Spleen (tissue), 11 donors: ENCODE measurements around the gene SLC38A3. TPM values are rescaled to one million over a fixed set of nuclear protein-coding genes. Genes with fewer than 3 reads are reported as not detected.
"Not testable (repeated sequence)": the region's sequence is repeated elsewhere in the genome, so short reads cannot be mapped to it uniquely, and the experiment has no call there.

Experiments
- DNase-seq: peaks from one replicate; pipeline ENCODE4 v3.0.0-alpha.2; 2020
- H3K27ac ChIP-seq, 8 donors: fragments of 200-600 bp; sonication (generic) in 7 of 8; 1 replicate in 4 of 8; 2 replicates in 4 of 8; pipeline versions ENCODE4 v1.5.0 to v1.8.0; 2016 to 2021; ENCODE audit warnings: inconsistent platforms in 4 of 8, mild to moderate bottlenecking in 4 of 8, moderate library complexity in 1 of 8
- H3K27me3 ChIP-seq, 7 donors: fragments of 200-600 bp; sonication (generic) in 6 of 7; replicated peaks in 1 of 7; 1 replicate in 4 of 7; 2 replicates in 3 of 7; pipeline versions ENCODE4 v1.5.0 to v1.8.0; 2016 to 2021; ENCODE audit warnings: inconsistent platforms in 3 of 7, mild to moderate bottlenecking in 1 of 7
- H3K36me3 ChIP-seq, 6 donors: fragments of 200-600 bp; sonication (generic) in 5 of 6; 1 replicate in 4 of 6; 2 replicates in 2 of 6; pipeline versions ENCODE4 v1.5.0 to v1.8.0; 2016 to 2021; ENCODE audit warnings: inconsistent platforms in 2 of 6
- H3K4me1 ChIP-seq, 6 donors: fragments of 200-600 bp; sonication (generic) in 5 of 6; 1 replicate in 3 of 6; 2 replicates in 3 of 6; pipeline versions ENCODE4 v1.5.0 to v1.8.0; 2016 to 2021; ENCODE audit warnings: inconsistent platforms in 3 of 6
- H3K4me3 ChIP-seq, 8 donors: fragments of 200-600 bp; sonication (generic) in 7 of 8; 1 replicate in 4 of 8; 2 replicates in 4 of 8; pipeline versions ENCODE4 v1.5.0 to v1.8.0; 2016 to 2021; ENCODE audit warnings: inconsistent platforms in 4 of 8, mild to moderate bottlenecking in 4 of 8, moderate library complexity in 2 of 8
- H3K9me3 ChIP-seq, 8 donors: fragments of 200-600 bp; sonication (generic) in 7 of 8; 1 replicate in 4 of 8; 2 replicates in 4 of 8; pipeline versions ENCODE4 v1.5.0 to v1.8.0; 2016 to 2021; ENCODE audit warnings: inconsistent platforms in 4 of 8
- CTCF ChIP-seq, 11 experiments: fragments of 200-600 bp in 7 of 11; fragments of 450-650 bp in 4 of 11; sonication (generic) in 4 of 11; IDR thresholded peaks in 8 of 11; conservative IDR thresholded peaks in 3 of 11; 1 replicate in 7 of 11; 2 replicates in 4 of 11; pipeline versions ENCODE4 v1.4.0 to v1.8.0; 2016 to 2021; ENCODE audit warnings: antibody characterized with exemption in 11 of 11, inconsistent platforms in 4 of 11, mild to moderate bottlenecking in 1 of 11
- POLR2A ChIP-seq, 3 donors: fragments of 450-650 bp; IDR thresholded peaks; one replicate each; pipeline ENCODE4 v1.5.1; 2017; ENCODE audit warnings: antibody characterized with exemption in 3 of 3, mild to moderate bottlenecking in 1 of 3
- POLR2AphosphoS5 ChIP-seq, 3 donors: sonication (generic); formaldehyde crosslinking; IDR thresholded peaks; one replicate each; pipeline ENCODE4 v1.5.1; 2017; ENCODE audit warnings: antibody characterized with exemption in 3 of 3
- WGBS, 5 donors: extraction: QIAGEN DNeasy Blood & Tissue Kit in 3 of 5; methylation state at CpG; one replicate each; pipeline versions ENCODE4 v1.1.5 to v1.1.7; 2013 to 2018; 5-methylcytosine and 5-hydroxymethylcytosine counted together
- intact Hi-C: fragments of 100-400 bp; cut with DNase I; formaldehyde crosslinking; loops from one replicate; pipeline ENCODE4 v1.15.0; 2023; ENCODE audit warnings: low total_unique reads
- polyA plus RNA-seq, 3 donors: library from polyadenylated mRNA; stranded (reverse); fragments of 200-250 nt; gene quantifications; one replicate each; pipeline ENCODE4 v1.2.1, GENCODE V29; 2013
- total RNA-seq, 7 donors: library from RNA; depleted of rRNA in 3 of 7; stranded (reverse); fragments of >200 nt in 3 of 7; fragmentation: NEBNext Ultra II Directional in 4 of 7; extraction: Animal tissue kit (Norgen Biotek cat#: 25700) in 4 of 7; gene quantifications; one replicate each; pipeline versions ENCODE4 v1.1.0 to v1.2.1, GENCODE V29; 2016 to 2021
- donor health status: healthy with polysubstance abuse.
- donor health status: DM: no; HTN: no; CAD: no; lungs with moderate emphysema.
- donor health status: DM: no; HTN: no; CAD: no.
- donor health status: Bipolar disorder and iron deficiency.
- donor health status: healthy.
- donor health status: DM: no; HTN: no; CAD: no.
- donor health status: DM: yes; HTN: yes; CAD: no.

SLC38A3 gene
- total and polyA plus RNA-seq, 10 donors, result 0.02 to 0.07 TPM; not detected in 8

GRCh38 chr3:50242381-50242770, 37.3 kb downstream of the SLC38A3 start:
- Histone ChIP-seq H3K9me3 (no peaks in the 10 kb centered on the region), H3K27ac (peak overlapping the region; percentile 88 to 99 (median 96)), H3K27me3 (no peaks in the 10 kb centered on the region), H3K36me3 (peaks cover 0 to 68% (median 18%) of the 10 kb centered on the region in 6 donors), H3K4me1 (peaks cover 92 to 96% (median 94%) of the 10 kb centered on the region in 6 donors), H3K4me3 (peak overlapping the region in 4 of 8 donors; percentile 8 to 60 (median 24))
- TF ChIP-seq CTCF (IDR thresholded peaks at IDR 0.05 in 8 of 11, conservative IDR thresholded peaks at IDR 0.05 in 3 of 11) (no peak), POLR2AphosphoS5 (IDR thresholded peaks at IDR 0.05) (no peak), POLR2A (IDR thresholded peaks at IDR 0.05) (no peak)
- intact Hi-C loops, result no loop called here
- DNase-seq, result no peak
- WGBS, 5 donors, result 3 to 24% (median 15%) methylated on average over 3 of the region's 3 CpGs

GRCh38 chr3:50242851-50243542, 37.9 kb downstream of the SLC38A3 start:
- Histone ChIP-seq H3K4me1 (peaks cover 98 to 100% (median 100%) of the 10 kb centered on the region in 6 donors), H3K4me3 (peak overlapping the region in 5 of 8 donors; percentile 4 to 60 (median 23)), H3K36me3 (peaks cover 0 to 74% (median 20%) of the 10 kb centered on the region in 6 donors), H3K27me3 (no peaks in the 10 kb centered on the region), H3K9me3 (no peaks in the 10 kb centered on the region), H3K27ac (peak overlapping the region; percentile 88 to 99 (median 96))
- DNase-seq, result peak; percentile 97
- 5 to 14% (median 6%) methylated on average over 6 to 14 of the region's 14 CpGs for WGBS, 5 donors
- intact Hi-C loops, result no loop called here
- TF ChIP-seq POLR2AphosphoS5 (IDR thresholded peaks at IDR 0.05) (peak; percentile 70 to 81 (median 80)), POLR2A (IDR thresholded peaks at IDR 0.05) (no peak), CTCF (IDR thresholded peaks at IDR 0.05 in 8 of 11, conservative IDR thresholded peaks at IDR 0.05 in 3 of 11) (peak in 8 of 11 experiments; percentile 23 to 80 (median 56))

DNA sequence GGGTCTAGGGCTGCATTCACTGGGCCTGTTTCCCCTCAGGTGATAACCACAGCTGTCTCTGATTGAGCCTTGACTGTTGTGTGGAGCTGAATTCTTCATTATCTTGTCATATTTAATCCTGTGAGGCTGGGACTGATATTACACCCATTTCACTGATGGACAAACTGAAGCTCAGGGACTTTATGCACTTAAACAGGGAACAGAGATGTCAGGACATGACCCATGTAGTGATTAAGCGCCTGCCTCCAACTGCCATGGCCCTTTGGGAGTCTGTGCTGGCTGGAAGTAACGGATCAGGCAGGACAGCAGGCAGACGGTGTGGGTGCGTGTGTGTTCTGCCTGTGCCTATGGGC, 38.4 kb downstream of the SLC38A3 start:
- WGBS, 5 donors, result 70 to 81% (median 79%) methylated on average over 4 of the region's 4 CpGs
- TF ChIP-seq CTCF (IDR thresholded peaks at IDR 0.05 in 8 of 11, conservative IDR thresholded peaks at IDR 0.05 in 3 of 11) (no peak), POLR2A (IDR thresholded peaks at IDR 0.05) (no peak), POLR2AphosphoS5 (IDR thresholded peaks at IDR 0.05) (no peak)
- peaks cover 0 to 77% (median 22%) of the 10 kb centered on the region in 6 donors for H3K36me3 ChIP-seq
- no peak for DNase-seq
- peak overlapping the region; percentile 88 to 99 (median 96) for H3K27ac ChIP-seq
- intact Hi-C loops, result no loop called here
- H3K9me3 ChIP-seq, result no peaks in the 10 kb centered on the region
- no peaks in the 10 kb centered on the region for H3K27me3 ChIP-seq
- peak overlapping the region in 4 of 8 donors; percentile 8 to 60 (median 24) for H3K4me3 ChIP-seq
- peaks cover 98 to 100% (median 100%) of the 10 kb centered on the region in 6 donors for H3K4me1 ChIP-seq

DNA sequence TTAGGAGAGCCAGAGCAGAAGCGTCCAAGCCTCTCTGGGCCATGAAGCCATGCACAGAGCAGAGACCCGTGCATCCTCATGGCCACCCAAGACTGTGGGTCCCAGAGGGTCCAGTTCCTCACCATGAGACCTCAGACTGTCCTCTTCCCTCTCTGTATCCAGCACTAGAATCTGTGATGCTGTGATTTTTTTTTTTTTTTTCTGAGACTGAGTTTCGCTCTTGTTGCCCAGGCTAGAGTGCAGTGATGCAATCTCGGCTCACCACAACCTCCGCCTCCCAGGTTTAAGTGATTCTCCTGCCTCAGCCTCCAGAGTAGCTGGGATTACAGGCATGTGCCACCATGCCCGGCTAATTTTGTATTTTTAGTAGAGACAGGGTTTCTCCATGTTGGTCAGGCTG, 39.7 kb downstream of the SLC38A3 start:
- H3K36me3 ChIP-seq, result peaks cover 0 to 77% (median 14%) of the 10 kb centered on the region in 6 donors
- DNase-seq, H3K9me3 ChIP-seq, intact Hi-C loops, H3K27me3 ChIP-seq: not testable (repeated sequence)
- H3K4me1 ChIP-seq, result peaks cover 98 to 100% (median 100%) of the 10 kb centered on the region in 6 donors
- TF ChIP-seq POLR2AphosphoS5 (IDR thresholded peaks at IDR 0.05), result peak in 1 of 3 donors; percentile 13
- peak in 1 of 11 experiments; percentile 9 for TF ChIP-seq CTCF (IDR thresholded peaks at IDR 0.05 in 8 of 11, conservative IDR thresholded peaks at IDR 0.05 in 3 of 11)
- peak overlapping the region; percentile 88 to 99 (median 96) for H3K27ac ChIP-seq
- peak overlapping the region in 1 of 8 donors; percentile 67 for H3K4me3 ChIP-seq
- WGBS, 5 donors, result 53 to 78% (median 59%) methylated on average over 6 of the region's 6 CpGs
